ENCODE measurements around the gene WFS1.

The WFS1 gene

DNA sequence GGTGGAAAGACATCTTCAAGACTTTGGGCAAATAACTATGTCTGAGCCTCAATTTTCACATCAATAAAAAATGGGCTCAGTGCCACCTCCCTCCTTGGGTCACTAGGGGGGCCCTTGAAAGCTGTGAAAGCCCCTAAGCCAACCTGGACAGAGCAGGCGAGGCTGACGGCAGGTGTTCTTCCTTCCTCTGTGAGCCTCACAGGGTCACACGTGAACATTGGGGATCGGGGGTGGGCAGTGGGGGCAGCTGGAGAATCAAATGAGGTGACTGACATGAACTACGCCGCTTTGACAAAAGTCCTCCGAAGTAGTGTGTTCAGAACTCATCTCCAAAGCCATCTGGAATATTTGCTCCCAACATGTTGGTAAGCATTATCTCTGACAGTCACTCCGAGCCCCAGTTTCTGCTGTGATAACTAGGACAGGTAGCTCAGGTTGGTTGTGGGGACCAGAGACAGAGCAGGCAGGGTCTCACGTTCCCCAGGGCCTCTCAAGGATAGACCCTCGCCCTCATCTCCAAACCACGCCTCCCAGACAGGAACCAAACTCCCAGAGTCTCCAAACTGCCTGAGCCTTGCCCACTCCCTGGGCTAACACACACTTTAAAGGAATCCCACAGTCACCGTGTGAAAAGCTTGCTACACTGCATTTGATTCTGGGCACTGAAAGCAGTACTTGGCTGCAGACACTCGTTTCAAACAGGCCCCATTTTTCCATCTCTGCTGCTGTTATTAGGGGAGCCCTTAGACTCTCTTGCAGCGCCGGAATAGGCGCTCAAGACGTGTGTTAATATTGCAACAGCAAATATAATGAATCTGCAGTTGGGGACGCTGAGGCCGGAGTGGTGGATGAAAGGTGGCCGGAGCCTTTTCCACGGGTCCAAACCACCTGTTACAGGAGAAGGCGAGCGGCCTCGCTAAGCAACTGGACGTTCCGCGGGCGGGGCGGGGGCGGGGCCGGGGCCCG lies 717 bp upstream of the WFS1 start:
- no peak overlapping the region for H2AK5ac ChIP-seq (ENCODE audit: low read length)
- no peak overlapping the region for H3K18ac ChIP-seq (ENCODE audit: low read length)
- H2BK120ac ChIP-seq (ENCODE audit: low read depth, low read length) = no peak overlapping the region
- WGBS (ENCODE audit: extremely low coverage, insufficient coverage, low lambda C conversion rate) = no CpG with 5 or more reads among the region's 32 CpGs
- no peak overlapping the region for H2BK15ac ChIP-seq (replicated peaks; ENCODE audit: low read depth)
- H3K27me3 ChIP-seq (ENCODE audit: insufficient read depth, low read length, poor library complexity) = no peaks in the 10 kb centered on the region
- peaks cover 2% of the 10 kb centered on the region for H3K4me1 ChIP-seq (ENCODE audit: control insufficient read depth, low read depth, low read length)
- H3K79me2 ChIP-seq (ENCODE audit: control insufficient read depth, insufficient read depth, low read length) = no peaks in the 10 kb centered on the region
- DNase-seq = peak; percentile 16
- H3K4me2 ChIP-seq (ENCODE audit: low read length) = peak overlapping the region; percentile 71
- no peak overlapping the region for H3K4ac ChIP-seq (ENCODE audit: low read depth, low read length)
- no peak overlapping the region for H3K23ac ChIP-seq (ENCODE audit: low read length)
- no peak overlapping the region for H3K4me3 ChIP-seq (ENCODE audit: low read length)
- peak overlapping the region; percentile 32 for H3K9ac ChIP-seq (ENCODE audit: low read length)
- H3K79me1 ChIP-seq (ENCODE audit: low read length) = peaks cover 2% of the 10 kb centered on the region
- peak overlapping the region; percentile 30 for H3K56ac ChIP-seq (ENCODE audit: low read length)
- no peak overlapping the region for H2BK5ac ChIP-seq (ENCODE audit: low read length)
- H3K36me3 ChIP-seq (ENCODE audit: control insufficient read depth, insufficient read depth, low read length) = no peaks in the 10 kb centered on the region
- H4K8ac ChIP-seq (ENCODE audit: low read depth, low read length) = no peak overlapping the region
- no peak overlapping the region for H4K5ac ChIP-seq (ENCODE audit: low read length)
- no peak overlapping the region for H3K27ac ChIP-seq (ENCODE audit: low read depth, low read length)

DNA sequence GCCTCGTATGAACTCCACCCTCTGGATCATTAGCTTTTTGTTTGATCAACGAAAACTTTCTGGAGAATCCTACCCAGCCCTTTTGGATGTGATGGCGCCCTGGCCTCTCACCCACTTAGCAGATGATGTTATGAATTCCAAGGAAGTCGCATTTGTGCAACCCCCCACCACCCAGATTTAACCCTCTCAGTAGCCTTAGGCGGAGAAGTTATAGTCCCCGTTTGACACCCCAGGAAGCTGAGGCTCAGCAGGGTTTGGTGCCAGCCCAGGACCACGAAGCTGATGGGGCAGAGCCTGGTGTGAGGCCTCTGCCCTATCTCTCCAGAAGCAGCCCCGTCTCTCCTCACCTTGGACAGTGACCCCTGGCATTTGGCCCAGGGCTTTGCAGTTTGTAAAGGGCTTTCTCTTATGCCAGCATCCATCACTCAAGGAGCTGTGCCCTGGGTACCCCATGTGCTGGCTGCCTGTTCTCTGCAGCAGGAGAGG lies 1.0 kb downstream of the WFS1 start:
- H3K36me3 ChIP-seq (ENCODE audit: control insufficient read depth, insufficient read depth, low read length) = no peaks in the 10 kb centered on the region
- no CpG with 5 or more reads among the region's 8 CpGs for WGBS (ENCODE audit: extremely low coverage, insufficient coverage, low lambda C conversion rate)
- H2BK15ac ChIP-seq (replicated peaks; ENCODE audit: low read depth) = no peak overlapping the region
- H3K27me3 ChIP-seq (ENCODE audit: insufficient read depth, low read length, poor library complexity) = no peaks in the 10 kb centered on the region
- peaks cover 5% of the 10 kb centered on the region for H3K79me2 ChIP-seq (ENCODE audit: control insufficient read depth, insufficient read depth, low read length)
- H3K56ac ChIP-seq (ENCODE audit: low read length) = peak overlapping the region; percentile 94
- no peak overlapping the region for H2BK5ac ChIP-seq (ENCODE audit: low read length)
- H3K4me3 ChIP-seq (ENCODE audit: low read length) = peak overlapping the region; percentile 15
- no peak overlapping the region for H3K4ac ChIP-seq (ENCODE audit: low read depth, low read length)
- peak overlapping the region; percentile 36 for H3K4me2 ChIP-seq (ENCODE audit: low read length)
- DNase-seq = no peak
- peak overlapping the region; percentile 82 for H3K18ac ChIP-seq (ENCODE audit: low read length)
- no peak overlapping the region for H2BK120ac ChIP-seq (ENCODE audit: low read depth, low read length)
- no peak overlapping the region for H4K8ac ChIP-seq (ENCODE audit: low read depth, low read length)
- H3K4me1 ChIP-seq (ENCODE audit: control insufficient read depth, low read depth, low read length) = peaks cover 2% of the 10 kb centered on the region
- H3K79me1 ChIP-seq (ENCODE audit: low read length) = peaks cover 8% of the 10 kb centered on the region
- no peak overlapping the region for H2AK5ac ChIP-seq (ENCODE audit: low read length)
- peak overlapping the region; percentile 54 for H3K9ac ChIP-seq (ENCODE audit: low read length)
- no peak overlapping the region for H3K27ac ChIP-seq (ENCODE audit: low read depth, low read length)
- H3K23ac ChIP-seq (ENCODE audit: low read length) = no peak overlapping the region
- no peak overlapping the region for H4K5ac ChIP-seq (ENCODE audit: low read length)

DNA sequence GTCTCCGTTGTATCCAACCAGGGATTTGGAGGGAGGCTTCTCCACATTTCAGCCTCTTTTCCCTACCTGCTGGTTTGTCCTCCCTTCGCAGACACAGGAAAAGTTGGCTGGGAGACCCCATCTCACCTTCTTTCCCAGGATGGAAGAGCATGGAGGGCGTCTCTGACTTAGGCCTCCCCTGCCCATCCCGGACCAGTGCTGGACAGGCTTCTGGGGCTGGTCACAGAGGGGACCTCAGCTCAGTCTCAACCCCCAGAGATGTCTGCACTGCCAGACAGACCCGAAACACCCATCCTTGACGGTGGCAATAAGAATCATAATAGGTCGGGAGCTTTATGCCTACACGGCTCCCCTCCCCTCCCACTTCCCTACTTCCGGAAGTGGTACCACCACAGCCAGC lies 1.6 kb downstream of the WFS1 start:
- no peak for DNase-seq
- H3K56ac ChIP-seq (ENCODE audit: low read length) = no peak overlapping the region
- no peak overlapping the region for H2BK15ac ChIP-seq (replicated peaks; ENCODE audit: low read depth)
- H3K27me3 ChIP-seq (ENCODE audit: insufficient read depth, low read length, poor library complexity) = no peaks in the 10 kb centered on the region
- no peak overlapping the region for H3K23ac ChIP-seq (ENCODE audit: low read length)
- H3K4me2 ChIP-seq (ENCODE audit: low read length) = no peak overlapping the region
- peaks cover 7% of the 10 kb centered on the region for H3K79me2 ChIP-seq (ENCODE audit: control insufficient read depth, insufficient read depth, low read length)
- H3K79me1 ChIP-seq (ENCODE audit: low read length) = peaks cover 8% of the 10 kb centered on the region
- no peak overlapping the region for H3K27ac ChIP-seq (ENCODE audit: low read depth, low read length)
- H4K8ac ChIP-seq (ENCODE audit: low read depth, low read length) = no peak overlapping the region
- H3K9ac ChIP-seq (ENCODE audit: low read length) = no peak overlapping the region
- peaks cover 2% of the 10 kb centered on the region for H3K4me1 ChIP-seq (ENCODE audit: control insufficient read depth, low read depth, low read length)
- no peak overlapping the region for H4K5ac ChIP-seq (ENCODE audit: low read length)
- no peak overlapping the region for H2BK5ac ChIP-seq (ENCODE audit: low read length)
- H3K4me3 ChIP-seq (ENCODE audit: low read length) = no peak overlapping the region
- H3K36me3 ChIP-seq (ENCODE audit: control insufficient read depth, insufficient read depth, low read length) = no peaks in the 10 kb centered on the region
- no peak overlapping the region for H3K18ac ChIP-seq (ENCODE audit: low read length)
- no peak overlapping the region for H2BK120ac ChIP-seq (ENCODE audit: low read depth, low read length)
- no CpG with 5 or more reads among the region's 9 CpGs for WGBS (ENCODE audit: extremely low coverage, insufficient coverage, low lambda C conversion rate)
- H3K4ac ChIP-seq (ENCODE audit: low read depth, low read length) = no peak overlapping the region
- no peak overlapping the region for H2AK5ac ChIP-seq (ENCODE audit: low read length)

DNA sequence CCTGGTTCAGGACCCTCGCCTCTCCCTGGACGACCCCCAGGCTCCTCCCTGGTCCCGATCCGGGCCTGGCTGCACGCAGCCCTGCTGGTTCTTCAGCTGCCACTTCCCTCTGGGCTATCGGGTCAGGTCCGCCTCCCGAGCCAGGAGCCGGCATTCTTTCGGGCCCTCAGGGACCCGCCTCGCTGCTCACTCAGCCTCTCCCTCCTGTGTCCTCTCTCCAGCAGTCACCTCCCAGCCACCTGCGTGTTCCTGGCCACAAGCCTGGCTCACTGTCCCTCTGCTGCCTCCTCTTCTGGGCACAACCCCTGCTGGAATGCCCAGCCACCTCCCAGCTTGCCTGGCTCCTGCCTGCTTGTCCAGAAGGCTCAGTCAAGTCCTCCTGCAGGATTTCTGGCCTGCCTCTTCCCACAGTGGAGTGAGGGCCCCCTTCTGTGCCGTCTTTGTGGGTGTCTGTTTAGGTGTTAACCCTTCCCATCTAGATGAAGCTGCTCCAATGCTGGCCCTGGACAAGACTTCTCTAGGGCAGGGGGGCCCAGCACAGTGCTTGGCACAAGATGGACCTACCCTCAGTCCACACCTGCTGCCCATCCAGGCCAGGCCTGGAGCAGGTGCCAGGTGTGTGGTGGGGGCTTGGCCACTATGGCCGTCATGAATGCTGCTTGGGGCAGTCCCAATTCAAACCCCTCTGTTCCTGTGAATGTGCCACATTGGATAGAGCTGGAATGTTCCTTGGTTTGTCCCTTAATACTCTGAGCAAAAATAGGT lies 2.2 kb downstream of the WFS1 start:
- no CpG with 5 or more reads among the region's 15 CpGs for whole genome bisulfite sequencing (ENCODE audit: extremely low coverage, insufficient coverage, low lambda C conversion rate)
- H2BK120ac ChIP-seq (ENCODE audit: low read depth, low read length) = no peak overlapping the region
- no peak overlapping the region for H3K4me3 ChIP-seq (ENCODE audit: low read length)
- peaks cover 2% of the 10 kb centered on the region for H3K4me1 ChIP-seq (ENCODE audit: control insufficient read depth, low read depth, low read length)
- H3K27me3 ChIP-seq (ENCODE audit: insufficient read depth, low read length, poor library complexity) = no peaks in the 10 kb centered on the region
- no peak overlapping the region for H3K23ac ChIP-seq (ENCODE audit: low read length)
- no peak for DNase-seq
- H3K27ac ChIP-seq (ENCODE audit: low read depth, low read length) = no peak overlapping the region
- peaks cover 8% of the 10 kb centered on the region for H3K79me1 ChIP-seq (ENCODE audit: low read length)
- H3K56ac ChIP-seq (ENCODE audit: low read length) = no peak overlapping the region
- no peak overlapping the region for H2BK5ac ChIP-seq (ENCODE audit: low read length)
- H3K79me2 ChIP-seq (ENCODE audit: control insufficient read depth, insufficient read depth, low read length) = peaks cover 7% of the 10 kb centered on the region
- H3K4ac ChIP-seq (ENCODE audit: low read depth, low read length) = no peak overlapping the region
- no peak overlapping the region for H4K5ac ChIP-seq (ENCODE audit: low read length)
- no peak overlapping the region for H3K4me2 ChIP-seq (ENCODE audit: low read length)
- H2AK5ac ChIP-seq (ENCODE audit: low read length) = no peak overlapping the region
- no peak overlapping the region for H4K8ac ChIP-seq (ENCODE audit: low read depth, low read length)
- no peak overlapping the region for H3K9ac ChIP-seq (ENCODE audit: low read length)
- no peaks in the 10 kb centered on the region for H3K36me3 ChIP-seq (ENCODE audit: control insufficient read depth, insufficient read depth, low read length)
- no peak overlapping the region for H2BK15ac ChIP-seq (replicated peaks; ENCODE audit: low read depth)
- no peak overlapping the region for H3K18ac ChIP-seq (ENCODE audit: low read length)

- H2BK15ac ChIP-seq (replicated peaks; ENCODE audit: low read depth) = no peak overlapping the region
- peak; percentile 56 for DNase-seq
These were observed 3.4 kb downstream of the WFS1 start for GRCh38 chr4:6272863-6273660.

More at GRCh38 chr4:6272863-6273660, 3.4 kb downstream of the WFS1 start:
- peaks cover 7% of the 10 kb centered on the region for H3K79me2 ChIP-seq (ENCODE audit: control insufficient read depth, insufficient read depth, low read length)
- H3K4me3 ChIP-seq (ENCODE audit: low read length) = no peak overlapping the region
- no peak overlapping the region for H3K18ac ChIP-seq (ENCODE audit: low read length)
- H4K5ac ChIP-seq (ENCODE audit: low read length) = no peak overlapping the region
- peaks cover 8% of the 10 kb centered on the region for H3K79me1 ChIP-seq (ENCODE audit: low read length)
- no peak overlapping the region for H4K8ac ChIP-seq (ENCODE audit: low read depth, low read length)
- H3K4me1 ChIP-seq (ENCODE audit: control insufficient read depth, low read depth, low read length) = peaks cover 2% of the 10 kb centered on the region
- H2AK5ac ChIP-seq (ENCODE audit: low read length) = no peak overlapping the region
- WGBS (ENCODE audit: extremely low coverage, insufficient coverage, low lambda C conversion rate) = no CpG with 5 or more reads among the region's 15 CpGs
- no peak overlapping the region for H3K27ac ChIP-seq (ENCODE audit: low read depth, low read length)
- H3K56ac ChIP-seq (ENCODE audit: low read length) = peak overlapping the region; percentile 10
- H3K4ac ChIP-seq (ENCODE audit: low read depth, low read length) = no peak overlapping the region
- no peak overlapping the region for H2BK120ac ChIP-seq (ENCODE audit: low read depth, low read length)
- H3K23ac ChIP-seq (ENCODE audit: low read length) = no peak overlapping the region
- H3K36me3 ChIP-seq (ENCODE audit: control insufficient read depth, insufficient read depth, low read length) = no peaks in the 10 kb centered on the region
- H3K9ac ChIP-seq (ENCODE audit: low read length) = no peak overlapping the region
- H3K4me2 ChIP-seq (ENCODE audit: low read length) = no peak overlapping the region
- H2BK5ac ChIP-seq (ENCODE audit: low read length) = no peak overlapping the region
- no peaks in the 10 kb centered on the region for H3K27me3 ChIP-seq (ENCODE audit: insufficient read depth, low read length, poor library complexity)
